ENCODE results near the gene POMT2. TPM values are rescaled to one million over a fixed set of nuclear protein-coding genes. Genes with fewer than 3 reads are reported as not detected.

The POMT2 gene
- total RNA-seq, 2 experiments from 2014 or later, result 7.6 to 8.2 TPM

GRCh38 chr14:77278461-77279230, 42.0 kb downstream of the POMT2 start:
- Histone ChIP-seq H3K36me3 (ENCODE audit: insufficient read depth, low read length) (no peaks in the 10 kb centered on the region), H3K9me3 (ENCODE audit: control insufficient read depth in 1 of 2, insufficient read depth in 1 of 2, low read length in 2 of 2) (no peaks in the 10 kb centered on the region), H3K27me3 (ENCODE audit: control insufficient read depth in 1 of 2, insufficient read depth in 2 of 2, low read length in 2 of 2) (no peaks in the 10 kb centered on the region), H3K4me3 (ENCODE audit: low read length) (no peak overlapping the region), H3K27ac (ENCODE audit: low read depth in 1 of 2, low read length in 2 of 2) (no peak overlapping the region), H3K4me1 (ENCODE audit: insufficient read depth, low read length) (no peaks in the 10 kb centered on the region)
- TF ChIP-seq CTCF (IDR thresholded peaks at IDR 0.05), result no peak
- Mint-ChIP-seq H3K27ac (no peak overlapping the region), H3K9me3 (no peaks in the 10 kb centered on the region), H3K27me3 (peaks cover 3% of the 10 kb centered on the region), H3K4me3 (no peak overlapping the region), H3K4me1 (ENCODE audit: low read depth) (no peaks in the 10 kb centered on the region), H3K36me3 (ENCODE audit: low read depth) (peaks cover 3% of the 10 kb centered on the region)
- ChIA-PET POLR2A (no interaction called here), CTCF (no interaction called here)
- intact Hi-C loops (cut with DNase I, micrococcal nuclease), result no loop called here
- ATAC-seq (ENCODE audit: poor library complexity) (no peak), DNase-seq (no peak)

- no peaks in the 10 kb centered on the region for H3K4me1 Mint-ChIP-seq (ENCODE audit: low read depth)
- ATAC-seq (ENCODE audit: poor library complexity) (no peak), DNase-seq (no peak)
- CTCF ChIA-PET, result no interaction called here
- Histone ChIP-seq H3K36me3 (ENCODE audit: insufficient read depth, low read length) (no peaks in the 10 kb centered on the region), H3K4me3 (ENCODE audit: low read length) (no peak overlapping the region), H3K27me3 (ENCODE audit: control insufficient read depth in 1 of 2, insufficient read depth in 2 of 2, low read length in 2 of 2) (peaks cover 3 to 9% of the 10 kb centered on the region in 2 experiments), H3K27ac (ENCODE audit: low read depth in 1 of 2, low read length in 2 of 2) (no peak overlapping the region), H3K4me1 (ENCODE audit: insufficient read depth, low read length) (no peaks in the 10 kb centered on the region), H3K9me3 (ENCODE audit: control insufficient read depth in 1 of 2, insufficient read depth in 1 of 2, low read length in 2 of 2) (no peaks in the 10 kb centered on the region)
- H3K4me3 Mint-ChIP-seq, result no peak overlapping the region
- no peaks in the 10 kb centered on the region for H3K36me3 Mint-ChIP-seq (ENCODE audit: low read depth)
- H3K27me3 Mint-ChIP-seq, result peaks cover 19% of the 10 kb centered on the region
- H3K9me3 Mint-ChIP-seq, result no peaks in the 10 kb centered on the region
- H3K27ac Mint-ChIP-seq, result no peak overlapping the region
- intact Hi-C loops (cut with DNase I, micrococcal nuclease), result no loop called here
- POLR2A ChIA-PET, result no interaction called here
- TF ChIP-seq CTCF (IDR thresholded peaks at IDR 0.05), result no peak
Observed at GRCh38 chr14:77276959-77277358, 43.7 kb downstream of the POMT2 start.

GRCh38 chr14:77276295-77276935, 44.3 kb downstream of the POMT2 start:
- ChIA-PET CTCF (no interaction called here), POLR2A (no interaction called here)
- H3K27me3 Mint-ChIP-seq, result peaks cover 19% of the 10 kb centered on the region
- Histone ChIP-seq H3K36me3 (ENCODE audit: insufficient read depth, low read length) (no peaks in the 10 kb centered on the region), H3K4me3 (ENCODE audit: low read length) (no peak overlapping the region), H3K27ac (ENCODE audit: low read depth in 1 of 2, low read length in 2 of 2) (no peak overlapping the region), H3K9me3 (ENCODE audit: control insufficient read depth in 1 of 2, insufficient read depth in 1 of 2, low read length in 2 of 2) (no peaks in the 10 kb centered on the region), H3K27me3 (ENCODE audit: control insufficient read depth in 1 of 2, insufficient read depth in 2 of 2, low read length in 2 of 2) (peaks cover 5 to 11% of the 10 kb centered on the region in 2 experiments), H3K4me1 (ENCODE audit: insufficient read depth, low read length) (no peaks in the 10 kb centered on the region)
- H3K9me3 Mint-ChIP-seq, result no peaks in the 10 kb centered on the region
- no peak overlapping the region for H3K4me3 Mint-ChIP-seq
- no peak for DNase-seq
- H3K27ac Mint-ChIP-seq, result no peak overlapping the region
- intact Hi-C loops (cut with DNase I, micrococcal nuclease), result no loop called here
- no peaks in the 10 kb centered on the region for H3K36me3 Mint-ChIP-seq (ENCODE audit: low read depth)
- H3K4me1 Mint-ChIP-seq (ENCODE audit: low read depth), result no peaks in the 10 kb centered on the region
- no peak for TF ChIP-seq CTCF (IDR thresholded peaks at IDR 0.05)
- ATAC-seq (ENCODE audit: poor library complexity), result no peak

All from CD4-positive, alpha-beta T cell (primary cell).